K562 (cell line): ENCODE data around the gene KLK2. TPM values are rescaled to one million over a fixed set of nuclear protein-coding genes. Genes with fewer than 3 reads are reported as not detected.

Source experiments
- GABPB2 ChIP-seq: fragments of 250-450 bp; sonication (Bioruptor Pico); conservative IDR thresholded peaks from 2 replicates; pipeline ENCODE4 v1.5.1; 2021; ENCODE audit warnings: mild to moderate bottlenecking
- HNRNPUL1 ChIP-seq: fragments of 200-400 bp; formaldehyde crosslinking; IDR thresholded peaks from 2 replicates; pipeline ENCODE4 v1.6.1; 2017; ENCODE audit warnings: low read length
- SAP30 ChIP-seq: fragments of 200-600 bp; sonication (generic); IDR thresholded peaks from 2 replicates; pipeline ENCODE4 v1.6.1; 2012; ENCODE audit warnings: borderline replicate concordance, low read depth, mild to moderate bottlenecking, moderate library complexity, low read length, control low read depth, inconsistent platforms; ENCODE audit not compliant: insufficient read depth, poor library complexity, severe bottlenecking
- polyA plus RNA-seq, 8 experiments: library from polyadenylated mRNA; depleted of rRNA in 4 of 8; stranded (reverse) in 5 of 8; unstranded in 3 of 8; fragments of >200 nt; fragmentation: Nextera tagmentation in 2 of 8; fragmentation: Illumina TruSeq in 1 of 8; extraction: Ambion mirVana in 2 of 8; extraction: Trizol in 1 of 8; gene quantifications; 2 replicates each; pipeline versions ENCODE4 v1.2.1 to v1.2.3, GENCODE V29; 2011 to 2014; ENCODE audit warnings: inconsistent platforms in 1 of 8, missing spikeins in 1 of 8
- total RNA-seq, 7 experiments: library from RNA; depleted of rRNA in 6 of 7; stranded (reverse); fragments of >200 nt in 6 of 7; fragmentation: Illumina TruSeq in 2 of 7; extraction: Trizol in 2 of 7; gene quantifications; 2 replicates each; pipeline versions ENCODE4 v1.2.1 to v1.2.3, GENCODE V29; 2011 to 2021; ENCODE audit warnings: low replicate concordance in 1 of 7
- TF ChIP-seq, protein P1 (sequence below): fragments of 250-450 bp; sonication (Bioruptor Pico); IDR thresholded peaks from 2 replicates; pipeline ENCODE4 v1.4.0; 2020; ENCODE audit warnings: mild to moderate bottlenecking, moderate library complexity
- TF ChIP-seq, protein P2 (sequence below): fragments of 250-450 bp; sonication (Bioruptor Pico); IDR thresholded peaks from 2 replicates; pipeline ENCODE4 v1.4.0; 2020
- TF ChIP-seq, protein P3 (sequence below): IDR thresholded peaks from 2 replicates; pipeline ENCODE4 v1.6.1; 2011; ENCODE audit warnings: borderline replicate concordance, low read depth, mild to moderate bottlenecking, moderate library complexity, low read length; ENCODE audit not compliant: insufficient read depth, poor library complexity, severe bottlenecking

The KLK2 gene
- total and polyA plus RNA-seq, 9 of the 15 experiments (the other 6 are each of a cell fraction or from before 2014, with no cell fraction given): 0.11 to 0.47 (median 0.23) TPM; not detected in 1

DNA sequence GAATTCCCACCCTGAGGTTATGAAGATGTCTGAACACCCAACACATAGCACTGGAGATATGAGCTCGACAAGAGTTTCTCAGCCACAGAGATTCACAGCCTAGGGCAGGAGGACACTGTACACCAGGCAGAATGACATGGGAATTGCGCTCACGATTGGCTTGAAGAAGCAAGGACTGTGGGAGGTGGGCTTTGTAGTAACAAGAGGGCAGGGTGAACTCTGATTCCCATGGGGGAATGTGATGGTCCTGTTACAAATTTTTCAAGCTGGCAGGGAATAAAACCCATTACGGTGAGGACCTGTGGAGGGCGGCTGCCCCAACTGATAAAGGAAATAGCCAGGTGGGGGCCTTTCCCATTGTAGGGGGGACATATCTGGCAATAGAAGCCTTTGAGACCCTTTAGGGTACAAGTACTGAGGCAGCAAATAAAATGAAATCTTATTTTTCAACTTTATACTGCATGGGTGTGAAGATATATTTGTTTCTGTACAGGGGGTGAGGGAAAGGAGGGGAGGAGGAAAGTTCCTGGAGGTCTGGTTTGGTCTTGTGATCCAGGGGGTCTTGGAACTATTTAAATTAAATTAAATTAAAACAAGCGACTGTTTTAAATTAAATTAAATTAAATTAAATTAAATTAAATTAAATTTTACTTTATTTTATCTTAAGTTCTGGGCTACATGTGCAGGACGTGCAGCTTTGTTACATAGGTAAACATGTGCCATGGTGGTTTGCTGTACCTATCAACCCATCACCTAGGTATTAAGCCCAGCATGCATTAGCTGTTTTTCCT is 11.5 kb upstream of the KLK2 start (continued):
- TF ChIP-seq, protein P1, sequence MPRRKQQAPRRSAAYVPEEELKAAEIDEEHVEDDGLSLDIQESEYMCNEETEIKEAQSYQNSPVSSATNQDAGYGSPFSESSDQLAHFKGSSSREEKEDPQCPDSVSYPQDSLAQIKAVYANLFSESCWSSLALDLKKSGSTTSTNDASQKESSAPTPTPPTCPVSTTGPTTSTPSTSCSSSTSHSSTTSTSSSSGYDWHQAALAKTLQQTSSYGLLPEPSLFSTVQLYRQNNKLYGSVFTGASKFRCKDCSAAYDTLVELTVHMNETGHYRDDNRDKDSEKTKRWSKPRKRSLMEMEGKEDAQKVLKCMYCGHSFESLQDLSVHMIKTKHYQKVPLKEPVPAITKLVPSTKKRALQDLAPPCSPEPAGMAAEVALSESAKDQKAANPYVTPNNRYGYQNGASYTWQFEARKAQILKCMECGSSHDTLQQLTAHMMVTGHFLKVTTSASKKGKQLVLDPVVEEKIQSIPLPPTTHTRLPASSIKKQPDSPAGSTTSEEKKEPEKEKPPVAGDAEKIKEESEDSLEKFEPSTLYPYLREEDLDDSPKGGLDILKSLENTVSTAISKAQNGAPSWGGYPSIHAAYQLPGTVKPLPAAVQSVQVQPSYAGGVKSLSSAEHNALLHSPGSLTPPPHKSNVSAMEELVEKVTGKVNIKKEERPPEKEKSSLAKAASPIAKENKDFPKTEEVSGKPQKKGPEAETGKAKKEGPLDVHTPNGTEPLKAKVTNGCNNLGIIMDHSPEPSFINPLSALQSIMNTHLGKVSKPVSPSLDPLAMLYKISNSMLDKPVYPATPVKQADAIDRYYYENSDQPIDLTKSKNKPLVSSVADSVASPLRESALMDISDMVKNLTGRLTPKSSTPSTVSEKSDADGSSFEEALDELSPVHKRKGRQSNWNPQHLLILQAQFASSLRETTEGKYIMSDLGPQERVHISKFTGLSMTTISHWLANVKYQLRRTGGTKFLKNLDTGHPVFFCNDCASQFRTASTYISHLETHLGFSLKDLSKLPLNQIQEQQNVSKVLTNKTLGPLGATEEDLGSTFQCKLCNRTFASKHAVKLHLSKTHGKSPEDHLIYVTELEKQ (CRISPR knock-in tag): no peak
- TF ChIP-seq GABPB2 (CRISPR knock-in tag): no peak
- TF ChIP-seq, protein P2, sequence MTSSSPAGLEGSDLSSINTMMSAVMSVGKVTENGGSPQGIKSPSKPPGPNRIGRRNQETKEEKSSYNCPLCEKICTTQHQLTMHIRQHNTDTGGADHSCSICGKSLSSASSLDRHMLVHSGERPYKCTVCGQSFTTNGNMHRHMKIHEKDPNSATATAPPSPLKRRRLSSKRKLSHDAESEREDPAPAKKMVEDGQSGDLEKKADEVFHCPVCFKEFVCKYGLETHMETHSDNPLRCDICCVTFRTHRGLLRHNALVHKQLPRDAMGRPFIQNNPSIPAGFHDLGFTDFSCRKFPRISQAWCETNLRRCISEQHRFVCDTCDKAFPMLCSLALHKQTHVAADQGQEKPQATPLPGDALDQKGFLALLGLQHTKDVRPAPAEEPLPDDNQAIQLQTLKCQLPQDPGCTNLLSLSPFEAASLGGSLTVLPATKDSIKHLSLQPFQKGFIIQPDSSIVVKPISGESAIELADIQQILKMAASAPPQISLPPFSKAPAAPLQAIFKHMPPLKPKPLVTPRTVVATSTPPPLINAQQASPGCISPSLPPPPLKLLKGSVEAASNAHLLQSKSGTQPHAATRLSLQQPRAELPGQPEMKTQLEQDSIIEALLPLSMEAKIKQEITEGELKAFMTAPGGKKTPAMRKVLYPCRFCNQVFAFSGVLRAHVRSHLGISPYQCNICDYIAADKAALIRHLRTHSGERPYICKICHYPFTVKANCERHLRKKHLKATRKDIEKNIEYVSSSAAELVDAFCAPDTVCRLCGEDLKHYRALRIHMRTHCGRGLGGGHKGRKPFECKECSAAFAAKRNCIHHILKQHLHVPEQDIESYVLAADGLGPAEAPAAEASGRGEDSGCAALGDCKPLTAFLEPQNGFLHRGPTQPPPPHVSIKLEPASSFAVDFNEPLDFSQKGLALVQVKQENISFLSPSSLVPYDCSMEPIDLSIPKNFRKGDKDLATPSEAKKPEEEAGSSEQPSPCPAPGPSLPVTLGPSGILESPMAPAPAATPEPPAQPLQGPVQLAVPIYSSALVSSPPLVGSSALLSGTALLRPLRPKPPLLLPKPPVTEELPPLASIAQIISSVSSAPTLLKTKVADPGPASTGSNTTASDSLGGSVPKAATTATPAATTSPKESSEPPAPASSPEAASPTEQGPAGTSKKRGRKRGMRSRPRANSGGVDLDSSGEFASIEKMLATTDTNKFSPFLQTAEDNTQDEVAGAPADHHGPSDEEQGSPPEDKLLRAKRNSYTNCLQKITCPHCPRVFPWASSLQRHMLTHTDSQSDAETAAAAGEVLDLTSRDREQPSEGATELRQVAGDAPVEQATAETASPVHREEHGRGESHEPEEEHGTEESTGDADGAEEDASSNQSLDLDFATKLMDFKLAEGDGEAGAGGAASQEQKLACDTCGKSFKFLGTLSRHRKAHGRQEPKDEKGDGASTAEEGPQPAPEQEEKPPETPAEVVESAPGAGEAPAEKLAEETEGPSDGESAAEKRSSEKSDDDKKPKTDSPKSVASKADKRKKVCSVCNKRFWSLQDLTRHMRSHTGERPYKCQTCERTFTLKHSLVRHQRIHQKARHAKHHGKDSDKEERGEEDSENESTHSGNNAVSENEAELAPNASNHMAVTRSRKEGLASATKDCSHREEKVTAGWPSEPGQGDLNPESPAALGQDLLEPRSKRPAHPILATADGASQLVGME (CRISPR knock-in tag): no peak
- TF ChIP-seq HNRNPUL1: no peak
- TF ChIP-seq SAP30: no peak
- TF ChIP-seq, protein P3, sequence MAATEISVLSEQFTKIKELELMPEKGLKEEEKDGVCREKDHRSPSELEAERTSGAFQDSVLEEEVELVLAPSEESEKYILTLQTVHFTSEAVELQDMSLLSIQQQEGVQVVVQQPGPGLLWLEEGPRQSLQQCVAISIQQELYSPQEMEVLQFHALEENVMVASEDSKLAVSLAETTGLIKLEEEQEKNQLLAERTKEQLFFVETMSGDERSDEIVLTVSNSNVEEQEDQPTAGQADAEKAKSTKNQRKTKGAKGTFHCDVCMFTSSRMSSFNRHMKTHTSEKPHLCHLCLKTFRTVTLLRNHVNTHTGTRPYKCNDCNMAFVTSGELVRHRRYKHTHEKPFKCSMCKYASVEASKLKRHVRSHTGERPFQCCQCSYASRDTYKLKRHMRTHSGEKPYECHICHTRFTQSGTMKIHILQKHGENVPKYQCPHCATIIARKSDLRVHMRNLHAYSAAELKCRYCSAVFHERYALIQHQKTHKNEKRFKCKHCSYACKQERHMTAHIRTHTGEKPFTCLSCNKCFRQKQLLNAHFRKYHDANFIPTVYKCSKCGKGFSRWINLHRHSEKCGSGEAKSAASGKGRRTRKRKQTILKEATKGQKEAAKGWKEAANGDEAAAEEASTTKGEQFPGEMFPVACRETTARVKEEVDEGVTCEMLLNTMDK: no peak
